HG03520 (cell line): Measurements from ENCODE around the gene PAGE2.
"Not testable (repeated sequence)": the region's sequence is repeated elsewhere in the genome, so short reads cannot be mapped to it uniquely, and the experiment has no call there.

Experiments
- ATAC-seq: cut with Tn5 transposase; IDR thresholded peaks from one replicate; pipeline ENCODE4 v1.9.1; 2021; ENCODE audit warnings: mild to moderate bottlenecking, moderate library complexity; ENCODE audit not compliant: unreplicated experiment

The PAGE2 gene, protein sequence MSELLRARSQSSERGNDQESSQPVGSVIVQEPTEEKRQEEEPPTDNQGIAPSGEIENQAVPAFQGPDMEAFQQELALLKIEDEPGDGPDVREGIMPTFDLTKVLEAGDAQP

DNA sequence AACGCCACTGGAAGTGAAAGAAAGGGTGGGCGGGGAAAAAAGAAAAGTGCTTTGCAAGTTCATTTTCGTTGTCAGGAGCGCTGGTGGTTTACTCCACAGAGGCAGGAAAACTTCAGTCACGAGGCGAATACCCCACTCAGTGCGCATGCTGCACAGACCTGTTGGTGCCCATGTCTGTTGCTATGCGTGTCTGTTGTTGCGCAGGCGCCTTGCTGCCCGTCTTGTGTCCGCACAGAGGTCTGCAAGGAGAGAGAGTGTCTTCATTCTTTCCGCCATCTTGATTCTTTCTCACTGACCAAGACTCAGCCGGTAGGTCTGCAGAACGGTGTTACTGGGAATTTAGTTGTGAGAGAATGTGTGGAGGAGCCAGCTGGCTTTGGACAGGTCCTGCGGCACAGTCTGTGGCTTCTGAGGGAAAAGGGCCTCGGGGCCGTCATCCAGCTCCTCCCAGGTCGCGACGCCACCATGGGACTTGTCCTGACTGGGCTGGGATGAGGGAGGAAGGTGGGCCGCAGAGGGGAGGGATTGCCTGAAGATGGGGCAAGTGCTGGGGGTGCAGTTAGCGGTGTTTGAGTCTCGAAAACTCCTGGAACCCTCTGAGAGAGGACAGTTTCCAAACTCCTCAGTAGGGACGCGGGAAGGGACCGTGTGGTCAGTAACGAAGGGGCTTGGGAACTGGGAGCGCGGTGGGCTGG lies at the start of gene PAGE2:
Gene PAGE2 (plus strand): TSS at position 224 of the 695 bp plus-strand sequence. CDS start 1,003 bp downstream, outside the sequence.
- ATAC-seq, result no peak

DNA sequence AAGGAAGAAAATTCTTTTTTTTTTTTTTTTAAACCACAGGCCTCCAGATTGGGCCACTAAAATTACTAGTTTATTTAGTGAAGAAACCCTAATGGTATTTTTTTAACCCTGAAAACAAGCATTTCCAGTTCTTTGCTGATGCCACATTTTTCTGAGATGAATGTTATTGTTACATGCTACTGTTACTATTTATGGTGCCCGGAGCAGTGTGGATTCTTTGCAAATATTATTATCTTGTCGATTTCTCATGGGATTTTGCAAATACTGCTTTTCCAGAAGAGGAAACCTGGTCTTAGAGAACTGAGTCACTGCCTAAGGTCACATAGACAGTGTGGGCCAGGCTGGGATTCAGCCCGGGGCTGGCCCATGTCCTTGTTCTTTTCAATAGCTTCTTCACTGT lies 49.3 kb upstream of the PAGE2 start:
- ATAC-seq, result no peak

DNA sequence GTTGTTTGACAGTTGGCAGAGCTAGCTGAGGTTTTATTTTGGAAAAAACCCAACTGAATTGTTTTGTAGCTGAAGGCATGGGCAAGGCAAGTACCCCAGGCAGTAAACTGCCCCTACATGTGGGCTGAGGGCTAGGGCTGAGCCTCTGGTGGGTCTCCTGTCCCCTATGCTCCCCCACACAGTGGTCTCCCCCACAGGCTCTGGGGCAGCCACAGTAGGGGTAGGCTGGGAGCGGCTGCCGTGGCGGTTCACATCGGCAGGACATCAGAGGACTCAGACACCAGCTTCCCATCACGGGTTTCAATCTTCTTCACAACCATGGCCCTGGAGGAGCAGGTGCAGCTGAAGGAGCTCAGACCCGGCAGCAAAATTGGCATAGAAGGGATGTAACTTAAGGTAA lies 47.3 kb upstream of the PAGE2 start:
- no peak for ATAC-seq

- ATAC-seq, result not testable (repeated sequence)
Observed at GRCh38 chrX:55050599-55050998, 38.2 kb upstream of the PAGE2 start.

DNA sequence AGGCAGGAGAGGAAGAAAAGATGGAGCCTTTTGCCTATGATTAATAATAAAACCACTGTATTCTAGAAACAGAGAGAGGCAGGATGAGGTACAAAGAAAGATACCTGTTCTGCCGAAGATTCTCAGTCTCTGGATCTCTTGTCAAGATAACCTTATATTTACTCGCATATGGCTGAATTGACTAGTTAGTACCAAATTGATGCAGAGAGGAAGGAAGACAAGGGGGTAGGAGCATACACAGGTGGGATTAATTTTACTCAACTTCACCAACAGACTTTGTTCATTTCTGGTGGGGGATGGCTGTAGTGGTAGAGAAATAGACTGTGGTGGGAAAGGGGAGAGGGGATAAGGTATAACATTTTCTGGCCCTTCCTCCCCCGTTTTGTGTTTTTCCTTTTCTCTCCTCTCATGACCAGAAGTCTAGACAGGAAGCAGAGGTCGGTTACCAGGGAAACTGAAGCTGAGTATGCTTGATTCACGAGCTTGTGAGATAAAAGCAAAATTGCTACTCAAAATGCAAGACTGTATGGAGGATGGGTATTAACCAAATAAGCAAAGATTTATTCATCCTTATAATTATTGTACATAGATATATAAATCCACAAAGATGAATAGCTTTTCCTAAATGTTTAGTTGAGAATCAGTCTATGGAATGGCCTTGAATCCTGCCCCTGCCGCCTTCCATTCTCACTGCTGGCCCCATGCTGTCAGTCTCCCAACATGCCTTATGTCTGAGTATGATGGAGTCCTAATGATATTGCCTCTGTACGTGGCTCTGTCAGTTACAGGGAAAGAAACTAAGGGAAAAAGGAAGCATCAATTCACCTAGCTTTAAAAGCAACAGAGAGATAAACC lies 31.8 kb upstream of the PAGE2 start:
- no peak for ATAC-seq

- peak; percentile 82 for ATAC-seq
Observed at GRCh38 chrX:55057675-55058249, 31.1 kb upstream of the PAGE2 start.

DNA sequence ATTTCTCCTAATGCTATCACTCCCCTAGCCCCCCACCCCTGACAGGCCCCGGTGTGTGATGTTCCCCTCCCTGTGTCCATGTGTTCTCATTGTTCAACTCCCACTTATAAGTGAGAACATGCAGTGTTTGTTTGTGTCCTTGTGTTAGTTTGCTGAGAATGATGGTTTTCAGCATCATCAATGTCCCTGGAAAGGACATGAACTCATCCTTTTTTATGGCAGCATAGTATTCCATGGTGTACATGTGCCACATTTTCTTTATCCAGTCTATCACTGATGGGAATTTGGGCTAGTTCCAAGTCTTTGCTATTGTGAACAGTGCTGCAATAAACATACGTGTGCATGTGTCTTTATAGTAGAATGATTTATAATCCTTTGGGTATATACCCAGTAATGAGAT lies 21.6 kb upstream of the PAGE2 start:
- not testable (repeated sequence) for ATAC-seq

DNA sequence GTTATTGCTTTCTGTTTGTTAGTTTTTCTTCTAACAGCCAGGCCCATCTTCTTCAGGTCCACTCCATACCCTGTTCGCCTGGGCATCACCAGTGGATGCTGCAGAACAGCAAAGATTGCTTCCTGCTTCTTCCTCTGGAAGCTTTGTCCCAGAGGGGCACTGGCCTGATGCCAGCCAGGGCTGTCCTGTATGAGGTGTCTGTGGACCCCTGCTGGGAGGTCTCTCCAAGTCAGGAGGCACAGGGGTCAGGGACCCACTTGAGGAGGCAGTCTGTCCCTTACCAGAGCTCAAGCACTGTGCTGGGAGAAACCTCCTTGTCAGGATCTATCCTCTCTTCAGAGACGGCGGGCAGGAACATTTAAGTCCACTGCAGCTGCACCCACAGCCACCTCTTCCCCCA lies 16.5 kb upstream of the PAGE2 start:
- no peak for ATAC-seq

- ATAC-seq, result no peak
Observed at GRCh38 chrX:55074851-55075467, 13.9 kb upstream of the PAGE2 start, which contains the start of gene PAGE2B. Gene PAGE2B (plus strand): TSS chrX:55075030. CDS start chrX:55076042, 1,012 bp downstream.

DNA sequence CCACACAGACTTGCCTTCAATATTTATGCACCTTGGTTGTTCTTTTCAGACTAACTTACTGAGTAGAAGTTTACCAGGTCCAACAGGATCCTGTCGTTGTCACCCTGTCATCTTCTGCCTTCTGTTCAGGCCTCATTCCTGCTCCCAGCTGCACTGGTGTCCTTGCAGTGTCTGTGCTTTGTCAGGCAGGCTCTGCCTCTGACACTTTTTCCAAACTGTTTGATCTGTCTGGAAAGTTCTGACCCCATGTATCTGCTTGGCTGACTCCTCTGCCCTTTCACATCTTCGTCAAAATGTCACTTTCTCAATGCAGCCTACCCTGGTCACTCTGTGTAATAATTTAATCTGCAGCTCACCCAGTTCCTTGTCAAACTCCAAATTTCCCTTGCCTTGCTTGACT lies 9.9 kb downstream of the PAGE2 start:
- ATAC-seq, result no peak

DNA sequence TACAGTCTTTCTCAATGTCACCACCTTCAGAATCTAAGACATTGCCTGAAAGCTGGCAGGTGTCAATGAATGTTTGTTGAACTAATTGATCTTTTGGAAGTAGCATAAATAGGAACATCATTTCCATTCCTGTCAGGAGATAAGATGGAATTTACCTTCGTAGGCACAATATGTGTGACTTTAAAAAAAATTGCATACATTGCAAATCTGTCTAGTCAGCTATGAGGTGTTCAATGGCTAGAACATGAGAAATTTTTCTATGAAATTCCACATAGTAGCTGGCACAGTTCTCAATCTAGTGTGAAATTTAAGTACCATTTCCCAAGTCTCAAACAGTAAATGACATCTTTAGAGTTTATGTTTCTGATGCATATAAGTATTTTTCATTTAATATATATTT lies 10.3 kb downstream of the PAGE2 start:
- no peak for ATAC-seq

GRCh38 chrX:55102754-55103153 lies 13.9 kb downstream of the PAGE2 start:
- no peak for ATAC-seq

DNA sequence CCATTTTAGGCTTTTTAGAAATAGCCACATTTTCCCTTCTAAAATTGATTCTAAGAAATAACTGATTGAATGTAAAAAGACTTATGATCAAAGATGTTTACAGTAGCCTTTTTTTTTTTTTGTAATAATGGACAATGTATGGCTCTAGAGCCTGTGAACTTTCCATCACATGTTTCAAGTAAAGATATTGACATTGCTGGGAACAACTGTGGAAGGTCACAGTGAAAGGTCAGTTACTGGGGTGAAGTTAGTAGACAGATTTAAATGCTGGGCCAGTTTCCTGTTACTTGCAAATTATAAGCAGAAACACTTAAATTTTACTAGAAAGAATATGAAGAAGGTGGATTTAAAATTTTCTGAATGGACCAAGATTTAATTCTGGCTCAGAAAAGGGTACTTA lies 18.4 kb downstream of the PAGE2 start:
- ATAC-seq, result no peak

DNA sequence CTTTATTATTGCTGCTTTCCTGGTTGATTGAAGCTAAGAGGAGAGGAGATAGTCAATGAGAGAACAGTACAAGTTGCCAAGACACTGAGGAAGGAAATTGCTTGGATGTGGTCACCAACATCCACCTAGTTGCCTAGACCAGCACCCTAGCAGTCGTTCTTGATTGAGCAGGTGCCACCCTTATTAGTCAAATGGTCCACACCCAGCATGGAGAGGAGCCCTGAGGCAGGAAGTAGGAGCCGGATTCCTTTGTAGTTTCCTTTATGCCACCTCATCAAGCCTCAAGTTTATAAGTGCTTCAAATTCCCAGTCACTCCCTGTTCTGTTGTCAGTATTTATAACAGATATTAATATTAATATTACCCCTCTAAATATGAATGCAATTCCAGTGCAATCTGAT lies 19.1 kb downstream of the PAGE2 start:
- no peak for ATAC-seq

GRCh38 chrX:55109306-55109705 lies 20.5 kb downstream of the PAGE2 start:
- no peak for ATAC-seq

- no peak for ATAC-seq
Observed at GRCh38 chrX:55111578-55112254, 22.9 kb downstream of the PAGE2 start.

DNA sequence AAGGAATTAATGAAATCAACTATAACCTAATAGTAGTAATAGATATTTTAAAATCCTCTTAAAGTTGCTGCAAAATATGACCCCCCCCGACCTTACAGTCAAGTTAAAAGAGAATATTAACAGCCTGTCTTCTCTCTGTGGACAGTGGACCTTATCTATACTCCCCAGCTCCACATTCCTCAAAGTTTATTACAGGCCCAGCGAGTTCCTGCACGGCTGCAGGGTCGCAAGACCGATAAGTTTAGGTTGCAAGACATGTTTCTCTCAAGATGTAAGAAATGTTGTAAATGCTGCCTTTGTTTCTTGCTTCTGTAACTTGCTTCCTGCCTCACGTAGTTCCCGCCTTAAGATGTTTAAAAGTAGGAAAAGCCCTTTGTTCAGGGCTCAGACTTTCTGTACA lies 27.8 kb downstream of the PAGE2 start:
- ATAC-seq, result not testable (repeated sequence)

DNA sequence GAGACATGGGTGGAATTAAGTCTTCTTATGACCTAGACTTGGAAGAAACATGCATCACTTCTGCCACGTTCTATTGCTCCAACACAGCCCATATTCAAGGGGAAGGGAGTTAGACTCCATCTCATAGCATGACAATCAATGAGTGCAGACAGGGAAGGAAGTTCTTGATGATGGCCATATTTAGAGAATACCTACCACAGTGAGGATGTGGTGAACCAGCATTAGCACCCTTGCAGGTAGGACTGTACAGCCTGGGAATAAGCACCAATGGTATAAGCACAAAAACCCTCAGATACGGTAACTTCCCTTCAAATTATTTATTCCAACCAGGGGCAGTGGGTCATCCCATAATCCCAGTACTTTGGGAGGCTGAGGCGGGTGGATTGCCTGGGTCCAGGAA lies 29.8 kb downstream of the PAGE2 start:
- ATAC-seq, result no peak

DNA sequence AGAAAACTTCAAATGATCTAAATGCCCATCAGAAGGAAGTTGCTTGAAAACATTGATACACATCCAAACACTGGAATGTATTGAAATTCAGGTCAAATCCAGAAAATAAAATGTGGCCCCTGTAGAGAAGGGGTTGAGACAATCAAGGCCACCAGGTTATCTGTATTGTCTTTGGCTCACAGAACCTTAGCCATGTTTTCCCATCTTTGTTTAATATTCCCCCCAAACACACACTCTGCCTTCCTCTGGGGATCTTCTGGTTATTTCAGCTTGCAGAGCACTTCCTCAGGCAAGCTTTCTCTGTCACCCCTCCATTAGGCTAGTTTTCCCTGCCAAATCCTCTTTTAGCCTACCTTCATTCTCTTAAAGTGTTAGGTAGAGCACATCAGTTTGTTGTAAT lies 30.5 kb downstream of the PAGE2 start:
- ATAC-seq, result no peak

- ATAC-seq, result no peak
Observed at GRCh38 chrX:55119712-55120111, 30.9 kb downstream of the PAGE2 start.
